ENCODE data around the gene CD99. TPM values are rescaled to one million over a fixed set of nuclear protein-coding genes. Genes with fewer than 3 reads are reported as not detected.

Gene CD99
- polyA plus RNA-seq, 2 donors = 133 to 198 TPM

DNA sequence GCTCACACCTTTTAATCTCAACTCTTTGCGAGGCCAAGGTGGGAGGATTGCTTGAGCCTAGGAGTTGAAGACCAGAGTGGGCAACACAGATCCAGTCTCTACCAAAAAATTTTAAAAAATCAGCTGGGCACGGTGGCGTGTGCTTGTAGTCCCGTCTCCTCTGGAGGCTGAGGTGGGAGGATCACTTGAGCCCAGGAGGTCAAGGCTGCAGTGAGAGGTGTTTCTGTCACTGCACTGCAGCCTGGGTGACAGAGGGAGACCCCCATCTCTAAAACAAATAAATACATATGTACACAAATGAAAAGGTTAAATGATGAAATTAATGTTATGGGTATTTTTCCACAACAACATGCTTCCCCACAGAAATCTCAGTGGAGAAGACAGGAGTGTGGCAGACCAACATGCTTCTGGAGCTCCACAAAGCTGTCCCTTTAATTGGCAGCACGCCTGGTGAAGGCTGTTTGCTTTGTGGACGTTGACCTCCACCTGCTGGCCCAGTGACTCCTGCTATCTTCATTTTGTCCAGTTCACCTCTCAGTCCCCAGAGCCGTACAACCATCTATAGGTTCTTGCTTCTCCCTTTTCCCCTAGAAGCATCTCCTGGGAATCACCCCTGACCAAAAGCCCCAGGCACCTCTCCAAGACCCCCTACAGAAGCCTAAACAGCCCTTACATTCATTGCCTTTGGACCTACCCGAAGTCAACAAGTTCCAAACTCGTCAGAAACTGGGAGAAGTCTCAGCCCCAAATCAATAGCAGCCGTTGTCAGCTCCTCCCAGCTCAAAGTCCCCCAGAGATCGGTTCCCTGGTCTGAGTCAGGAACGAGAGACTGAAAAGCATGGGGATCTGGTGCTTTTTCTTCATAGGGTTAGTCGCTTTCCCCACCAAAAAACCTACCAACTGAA, 36.4 kb upstream of the CD99 start:
- 67 to 83% methylated on average over 13 of the region's 13 CpGs for WGBS, 2 donors
- Histone ChIP-seq H3K27ac (ENCODE audit: low read depth in 2 of 2, low read length in 1 of 2) (no peak overlapping the region), H3K36me3 (ENCODE audit: control insufficient read depth in 2 of 2, insufficient read depth in 2 of 2, low read length in 1 of 2) (no peaks in the 10 kb centered on the region), H3K9me3 (ENCODE audit: control insufficient read depth in 2 of 2, insufficient read depth in 1 of 2, low read depth in 1 of 2, low read length in 1 of 2) (no peaks in the 10 kb centered on the region), H3K27me3 (ENCODE audit: control insufficient read depth in 1 of 2, insufficient read depth in 2 of 2, low read length in 2 of 2) (no peaks in the 10 kb centered on the region), H3K4me1 (ENCODE audit: control insufficient read depth in 2 of 2, insufficient read depth in 2 of 2, low read length in 1 of 2) (peaks cover 0 to 2% of the 10 kb centered on the region in 2 donors), H3K4me3 (ENCODE audit: low read depth in 1 of 2, low read length in 2 of 2) (no peak overlapping the region)

- Histone ChIP-seq H3K9me3 (ENCODE audit: control insufficient read depth in 2 of 2, insufficient read depth in 1 of 2, low read depth in 1 of 2, low read length in 1 of 2) (no peaks in the 10 kb centered on the region), H3K27me3 (ENCODE audit: control insufficient read depth in 1 of 2, insufficient read depth in 2 of 2, low read length in 2 of 2) (no peaks in the 10 kb centered on the region), H3K27ac (ENCODE audit: low read depth in 2 of 2, low read length in 1 of 2) (no peak overlapping the region), H3K4me3 (ENCODE audit: low read depth in 1 of 2, low read length in 2 of 2) (no peak overlapping the region), H3K4me1 (ENCODE audit: control insufficient read depth in 2 of 2, insufficient read depth in 2 of 2, low read length in 1 of 2) (no peaks in the 10 kb centered on the region), H3K36me3 (ENCODE audit: control insufficient read depth in 2 of 2, insufficient read depth in 2 of 2, low read length in 1 of 2) (no peaks in the 10 kb centered on the region)
- WGBS, 2 donors = 88 to 91% methylated on average over 7 of the region's 7 CpGs
Measured at GRCh38 chrX:2656257-2656836, 34.7 kb upstream of the CD99 start.

DNA sequence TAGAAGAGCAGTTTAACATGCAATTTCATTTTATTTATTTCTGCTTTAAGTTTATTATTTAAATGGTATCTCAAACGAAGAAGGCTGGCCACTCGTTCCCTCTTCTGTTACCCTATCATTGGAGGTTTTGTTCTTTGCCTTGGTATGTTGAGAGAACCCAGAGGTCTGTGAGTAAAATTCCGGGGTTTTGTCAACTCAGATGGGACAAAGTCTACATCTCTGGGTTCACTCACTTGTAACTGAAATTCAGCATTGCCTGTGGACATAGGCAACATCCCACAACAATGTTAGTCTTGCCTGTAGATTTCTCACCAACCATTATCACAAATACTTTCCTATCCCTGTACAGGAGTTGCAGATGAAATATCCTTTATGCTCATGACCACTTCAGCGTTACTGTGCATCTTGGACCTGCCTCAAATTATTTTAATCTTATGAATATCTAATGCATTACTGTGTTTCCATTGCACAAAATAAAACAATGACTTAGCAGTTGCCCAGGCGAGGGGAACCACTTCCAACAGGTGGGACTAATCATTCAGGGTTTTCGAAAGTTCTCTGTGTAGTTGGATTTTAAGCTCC, 33.5 kb upstream of the CD99 start:
- H3K4me3 ChIP-seq (ENCODE audit: low read depth in 1 of 2, low read length in 2 of 2) = no peak overlapping the region

DNA sequence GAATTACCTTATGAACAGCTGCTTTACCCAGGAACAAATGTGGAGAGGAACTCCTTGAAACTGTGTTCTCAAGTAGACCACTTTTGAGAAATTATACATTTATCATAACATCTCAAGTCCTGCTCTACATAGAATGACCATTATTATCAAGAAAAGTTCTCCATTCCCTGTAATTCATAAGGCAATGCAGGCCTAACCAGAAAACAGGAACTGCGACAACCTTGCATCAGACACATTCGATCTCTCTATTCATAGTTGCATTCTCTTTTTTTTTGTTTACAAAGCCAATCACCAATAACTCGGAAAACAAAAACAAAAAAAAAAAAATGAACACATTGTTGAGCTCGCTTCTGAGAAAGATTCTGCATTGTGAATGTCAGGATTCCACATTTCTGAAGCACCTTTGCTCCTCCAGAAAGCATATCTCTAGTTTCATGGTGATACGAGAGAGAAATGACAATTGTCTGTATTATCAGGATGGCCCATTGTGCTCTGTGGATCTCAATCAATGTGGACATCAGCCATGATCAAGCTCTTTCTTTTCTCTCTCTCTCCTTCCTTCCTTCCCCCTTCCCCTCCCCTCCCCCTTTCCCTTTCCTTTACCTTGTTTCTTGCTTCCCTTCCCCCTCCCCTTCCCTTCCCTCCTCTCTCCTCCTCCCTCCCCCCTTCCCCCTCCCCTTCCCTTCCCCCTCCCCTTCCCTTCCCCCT, 32.4 kb upstream of the CD99 start:
- Histone ChIP-seq H3K27ac (ENCODE audit: low read depth in 2 of 2, low read length in 1 of 2) (no peak overlapping the region), H3K4me3 (ENCODE audit: low read depth in 1 of 2, low read length in 2 of 2) (no peak overlapping the region), H3K9me3 (ENCODE audit: control insufficient read depth in 2 of 2, insufficient read depth in 1 of 2, low read depth in 1 of 2, low read length in 1 of 2) (no peaks in the 10 kb centered on the region), H3K27me3 (ENCODE audit: control insufficient read depth in 1 of 2, insufficient read depth in 2 of 2, low read length in 2 of 2) (no peaks in the 10 kb centered on the region), H3K36me3 (ENCODE audit: control insufficient read depth in 2 of 2, insufficient read depth in 2 of 2, low read length in 1 of 2) (no peaks in the 10 kb centered on the region), H3K4me1 (ENCODE audit: control insufficient read depth in 2 of 2, insufficient read depth in 2 of 2, low read length in 1 of 2) (no peaks in the 10 kb centered on the region)
- 76 to 81% methylated on average over 5 of the region's 5 CpGs for WGBS, 2 donors

More for the DNA sequence above, 33.5 kb upstream of the CD99 start:
- no peaks in the 10 kb centered on the region for H3K4me1 ChIP-seq (ENCODE audit: control insufficient read depth in 2 of 2, insufficient read depth in 2 of 2, low read length in 1 of 2)
- WGBS, 2 donors = 84 to 85% methylated on average over 6 of the region's 6 CpGs
- H3K27ac ChIP-seq (ENCODE audit: low read depth in 2 of 2, low read length in 1 of 2) = no peak overlapping the region
- no peaks in the 10 kb centered on the region for H3K36me3 ChIP-seq (ENCODE audit: control insufficient read depth in 2 of 2, insufficient read depth in 2 of 2, low read length in 1 of 2)
- no peaks in the 10 kb centered on the region for H3K9me3 ChIP-seq (ENCODE audit: control insufficient read depth in 2 of 2, insufficient read depth in 1 of 2, low read depth in 1 of 2, low read length in 1 of 2)
- no peaks in the 10 kb centered on the region for H3K27me3 ChIP-seq (ENCODE audit: control insufficient read depth in 1 of 2, insufficient read depth in 2 of 2, low read length in 2 of 2)

DNA sequence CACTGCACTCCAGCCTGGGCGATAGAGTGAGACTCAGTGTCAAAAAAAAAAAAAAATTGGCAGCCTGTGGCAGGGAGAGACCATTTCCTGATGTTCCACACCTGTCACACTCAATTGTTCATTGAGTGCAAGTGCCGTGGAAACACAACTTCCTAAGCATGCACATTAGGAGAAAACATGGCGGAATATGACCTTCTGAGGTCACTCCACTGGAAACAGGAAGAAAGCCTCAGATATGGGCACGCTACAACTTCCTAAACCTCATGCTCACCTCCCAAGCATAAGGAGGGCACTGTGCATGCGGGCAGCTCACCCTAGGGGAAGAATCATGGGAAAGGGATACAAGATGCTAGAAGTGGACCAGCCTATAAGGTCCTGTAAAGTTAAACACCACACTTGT, 28.5 kb upstream of the CD99 start:
- H3K4me1 ChIP-seq (ENCODE audit: control insufficient read depth in 2 of 2, insufficient read depth in 2 of 2, low read length in 1 of 2) = no peaks in the 10 kb centered on the region
- H3K27me3 ChIP-seq (ENCODE audit: control insufficient read depth in 1 of 2, insufficient read depth in 2 of 2, low read length in 2 of 2) = no peaks in the 10 kb centered on the region
- no peak overlapping the region for H3K27ac ChIP-seq (ENCODE audit: low read depth in 2 of 2, low read length in 1 of 2)
- no peaks in the 10 kb centered on the region for H3K9me3 ChIP-seq (ENCODE audit: control insufficient read depth in 2 of 2, insufficient read depth in 1 of 2, low read depth in 1 of 2, low read length in 1 of 2)
- H3K36me3 ChIP-seq (ENCODE audit: control insufficient read depth in 2 of 2, insufficient read depth in 2 of 2, low read length in 1 of 2) = no peaks in the 10 kb centered on the region
- 61 to 75% methylated on average over 5 of the region's 5 CpGs for WGBS, 2 donors
- H3K4me3 ChIP-seq (ENCODE audit: low read depth in 1 of 2, low read length in 2 of 2) = no peak overlapping the region

DNA sequence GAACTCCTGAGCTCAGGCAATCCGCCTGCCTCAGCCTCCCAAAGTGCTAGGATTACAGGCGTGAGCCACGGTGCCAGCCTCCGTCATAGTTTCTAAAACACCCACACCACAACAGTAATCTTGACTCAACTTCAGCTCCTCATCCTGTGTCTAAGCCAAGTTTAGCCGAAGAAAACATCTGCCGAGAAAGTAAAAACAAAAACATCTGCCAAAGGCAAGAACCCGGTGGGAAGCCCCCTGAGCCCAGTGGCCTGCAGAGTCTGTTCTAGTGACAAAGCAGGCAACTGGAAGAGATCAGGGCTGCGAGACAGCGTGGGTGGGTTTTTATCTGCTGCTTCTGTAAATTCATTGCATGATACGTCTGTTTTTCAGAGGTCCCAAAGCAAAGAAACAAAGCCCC, 26.6 kb upstream of the CD99 start:
- Histone ChIP-seq H3K27ac (ENCODE audit: low read depth in 2 of 2, low read length in 1 of 2) (no peak overlapping the region), H3K9me3 (ENCODE audit: control insufficient read depth in 2 of 2, insufficient read depth in 1 of 2, low read depth in 1 of 2, low read length in 1 of 2) (no peaks in the 10 kb centered on the region), H3K4me1 (ENCODE audit: control insufficient read depth in 2 of 2, insufficient read depth in 2 of 2, low read length in 1 of 2) (no peaks in the 10 kb centered on the region), H3K27me3 (ENCODE audit: control insufficient read depth in 1 of 2, insufficient read depth in 2 of 2, low read length in 2 of 2) (no peaks in the 10 kb centered on the region), H3K4me3 (ENCODE audit: low read depth in 1 of 2, low read length in 2 of 2) (no peak overlapping the region), H3K36me3 (ENCODE audit: control insufficient read depth in 2 of 2, insufficient read depth in 2 of 2, low read length in 1 of 2) (no peaks in the 10 kb centered on the region)
- WGBS, 2 donors = 61 to 66% methylated on average over 10 of the region's 10 CpGs

DNA sequence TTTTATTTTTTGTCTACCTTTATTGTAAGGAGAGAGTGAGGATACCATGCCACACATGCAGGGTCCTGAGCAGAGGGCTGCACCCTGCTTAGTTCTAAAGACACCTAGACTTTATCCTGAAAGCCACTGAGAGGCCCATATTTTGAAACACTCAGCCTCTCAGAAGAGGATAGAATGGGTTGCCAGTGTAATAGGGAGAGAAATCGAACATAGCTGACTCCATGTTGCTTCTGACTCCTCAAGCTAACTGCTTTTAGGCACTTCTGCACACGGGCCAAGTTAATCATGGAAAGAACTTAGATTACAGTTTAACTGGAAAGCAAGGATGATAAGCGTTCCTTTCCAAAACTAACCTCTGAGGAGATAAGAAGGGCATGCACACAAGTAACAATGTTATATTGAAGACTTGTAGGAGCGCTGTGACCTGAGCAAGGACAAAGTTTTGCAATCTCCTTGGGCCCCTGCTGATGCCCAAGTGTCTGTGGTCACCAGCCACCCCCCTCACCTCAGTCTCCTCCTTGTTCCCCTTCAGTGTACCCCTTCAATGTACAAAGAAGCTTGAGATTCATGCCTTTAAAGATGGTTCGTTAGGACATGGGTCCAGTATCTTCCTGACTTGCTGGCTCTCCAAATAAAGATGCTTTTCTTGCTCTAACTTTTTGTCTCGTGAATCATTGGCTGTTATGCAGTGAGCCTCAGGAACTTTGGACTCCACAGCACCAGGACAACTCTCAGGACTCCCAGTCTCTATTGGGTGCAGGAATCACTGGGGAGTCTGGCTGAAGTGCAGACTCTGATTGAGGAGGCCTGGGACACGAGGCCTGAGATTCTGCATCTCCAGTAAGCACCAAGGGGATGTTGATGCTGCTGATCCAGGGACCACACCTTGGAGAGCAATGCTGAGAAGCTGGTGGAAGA, 25.4 kb upstream of the CD99 start:
- H3K27ac ChIP-seq (ENCODE audit: low read depth in 2 of 2, low read length in 1 of 2) = no peak overlapping the region
- WGBS, 2 donors = 65 to 85% methylated on average over 7 of the region's 7 CpGs
- no peaks in the 10 kb centered on the region for H3K36me3 ChIP-seq (ENCODE audit: control insufficient read depth in 2 of 2, insufficient read depth in 2 of 2, low read length in 1 of 2)
- no peaks in the 10 kb centered on the region for H3K27me3 ChIP-seq (ENCODE audit: control insufficient read depth in 1 of 2, insufficient read depth in 2 of 2, low read length in 2 of 2)
- H3K4me1 ChIP-seq (ENCODE audit: control insufficient read depth in 2 of 2, insufficient read depth in 2 of 2, low read length in 1 of 2) = no peaks in the 10 kb centered on the region
- no peaks in the 10 kb centered on the region for H3K9me3 ChIP-seq (ENCODE audit: control insufficient read depth in 2 of 2, insufficient read depth in 1 of 2, low read depth in 1 of 2, low read length in 1 of 2)
- H3K4me3 ChIP-seq (ENCODE audit: low read depth in 1 of 2, low read length in 2 of 2) = no peak overlapping the region

DNA sequence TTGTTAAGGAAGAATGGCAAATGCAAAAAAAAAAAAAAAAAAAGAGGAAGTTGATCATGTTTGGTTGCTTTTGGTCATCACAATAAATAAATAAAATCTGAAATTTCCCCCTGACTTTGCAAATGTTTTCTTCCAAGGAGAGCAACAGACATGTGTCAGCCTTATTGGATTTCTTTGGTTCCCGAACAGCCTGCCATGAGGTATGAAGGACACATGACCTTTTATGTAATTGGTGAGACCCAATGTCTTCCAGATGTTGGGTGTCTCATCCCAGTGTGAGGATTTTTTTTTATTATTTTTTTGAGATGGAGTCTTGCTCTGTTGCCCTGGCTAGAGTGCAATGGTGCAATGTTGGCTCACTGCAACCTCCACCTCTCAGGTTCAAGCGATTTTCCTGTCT, 24.6 kb upstream of the CD99 start:
- 91 to 93% methylated on average over 2 of the region's 2 CpGs for WGBS, 2 donors
- H3K4me3 ChIP-seq (ENCODE audit: low read depth in 1 of 2, low read length in 2 of 2) = no peak overlapping the region
- no peaks in the 10 kb centered on the region for H3K4me1 ChIP-seq (ENCODE audit: control insufficient read depth in 2 of 2, insufficient read depth in 2 of 2, low read length in 1 of 2)
- H3K27me3 ChIP-seq (ENCODE audit: control insufficient read depth in 1 of 2, insufficient read depth in 2 of 2, low read length in 2 of 2) = no peaks in the 10 kb centered on the region
- H3K27ac ChIP-seq (ENCODE audit: low read depth in 2 of 2, low read length in 1 of 2) = no peak overlapping the region
- H3K9me3 ChIP-seq (ENCODE audit: control insufficient read depth in 2 of 2, insufficient read depth in 1 of 2, low read depth in 1 of 2, low read length in 1 of 2) = no peaks in the 10 kb centered on the region
- no peaks in the 10 kb centered on the region for H3K36me3 ChIP-seq (ENCODE audit: control insufficient read depth in 2 of 2, insufficient read depth in 2 of 2, low read length in 1 of 2)

- Histone ChIP-seq H3K4me1 (ENCODE audit: control insufficient read depth in 2 of 2, insufficient read depth in 2 of 2, low read length in 1 of 2) (no peaks in the 10 kb centered on the region), H3K27me3 (ENCODE audit: control insufficient read depth in 1 of 2, insufficient read depth in 2 of 2, low read length in 2 of 2) (no peaks in the 10 kb centered on the region), H3K4me3 (ENCODE audit: low read depth in 1 of 2, low read length in 2 of 2) (no peak overlapping the region), H3K9me3 (ENCODE audit: control insufficient read depth in 2 of 2, insufficient read depth in 1 of 2, low read depth in 1 of 2, low read length in 1 of 2) (no peaks in the 10 kb centered on the region), H3K27ac (ENCODE audit: low read depth in 2 of 2, low read length in 1 of 2) (no peak overlapping the region), H3K36me3 (ENCODE audit: control insufficient read depth in 2 of 2, insufficient read depth in 2 of 2, low read length in 1 of 2) (no peaks in the 10 kb centered on the region)
- 56 to 71% methylated on average over 4 of the region's 4 CpGs for WGBS, 2 donors
Measured at GRCh38 chrX:2670978-2671377, 20.1 kb upstream of the CD99 start.

Data from esophagus (tissue), 2 donors.